IPS-11a (cell line): ENCODE measurements around the gene DPH6.
"Not testable (repeated sequence)": the region's sequence is repeated elsewhere in the genome, so short reads cannot be mapped to it uniquely, and the experiment has no call there.

Experiments used
- H3K4me3 ChIP-seq: one replicate; pipeline ENCODE4 v1.5.1; 2013; ENCODE audit warnings: low read depth, low read length, control low read depth

DPH6 gene

GRCh38 chr15:35351059-35351458 is 194.9 kb downstream of the DPH6 start:
- H3K4me3 ChIP-seq: no peak overlapping the region

DNA sequence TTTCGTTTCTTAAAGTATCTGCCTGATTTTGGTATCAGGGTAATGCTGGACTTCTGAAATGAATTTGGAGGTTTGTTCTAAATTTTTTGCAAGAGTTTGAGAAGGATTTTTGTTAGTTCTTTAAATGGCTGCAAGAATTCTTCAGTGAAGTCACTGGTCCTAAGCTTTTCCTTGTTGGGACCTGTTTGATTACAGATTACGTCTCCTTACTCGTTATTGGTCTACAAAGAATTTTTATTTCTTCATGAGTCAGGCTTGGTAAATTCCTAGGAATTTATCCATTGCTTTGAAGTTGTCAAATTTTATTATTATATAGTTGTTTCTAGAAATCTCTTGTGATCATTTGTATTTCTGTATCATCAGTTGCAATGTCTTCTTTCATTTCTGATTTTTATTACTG is 196.0 kb downstream of the DPH6 start:
- no peak overlapping the region for H3K4me3 ChIP-seq

DNA sequence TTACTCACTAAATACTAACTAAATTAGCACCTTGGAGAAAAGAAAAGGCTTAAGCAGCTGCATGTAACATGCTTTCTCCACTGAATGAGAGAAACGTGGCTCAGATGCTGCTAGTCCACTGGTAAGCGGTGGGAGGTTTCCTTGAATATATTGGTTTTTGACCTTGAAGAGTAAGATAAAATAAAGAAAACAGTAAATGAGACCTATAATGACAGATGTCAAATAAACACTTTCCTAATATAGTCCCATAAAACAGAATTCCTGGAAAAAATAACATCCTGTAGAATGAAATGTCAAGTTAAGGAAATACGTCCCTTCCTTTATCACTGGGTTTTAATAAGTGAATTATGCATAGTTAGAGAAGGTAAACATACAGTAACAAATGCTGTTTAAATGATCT is 215.0 kb downstream of the DPH6 start:
- H3K4me3 ChIP-seq: no peak overlapping the region

- H3K4me3 ChIP-seq: no peak overlapping the region
Measured at GRCh38 chr15:35330048-35330695, 215.8 kb downstream of the DPH6 start.

GRCh38 chr15:35329521-35329961 is 216.4 kb downstream of the DPH6 start:
- no peak overlapping the region for H3K4me3 ChIP-seq

GRCh38 chr15:35328836-35329235 is 217.1 kb downstream of the DPH6 start:
- H3K4me3 ChIP-seq: not testable (repeated sequence)

DNA sequence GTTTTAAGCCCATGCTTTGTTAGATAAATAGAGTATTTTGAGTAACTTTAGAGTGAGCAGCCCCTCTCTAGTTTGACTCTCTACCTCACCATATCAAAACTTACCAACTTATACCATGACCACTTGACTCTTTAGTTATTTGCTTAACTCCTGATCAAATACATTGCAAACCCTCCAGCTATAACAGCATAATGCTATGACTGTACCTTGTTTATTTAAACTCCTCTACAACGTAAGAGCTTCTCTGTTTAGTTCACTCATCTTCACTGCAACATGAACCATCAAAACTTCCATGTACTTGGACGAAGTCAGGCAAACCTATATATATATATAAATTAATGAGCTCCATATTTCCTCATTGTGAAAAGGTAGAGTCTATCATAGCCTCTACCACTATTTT is 218.2 kb downstream of the DPH6 start:
- no peak overlapping the region for H3K4me3 ChIP-seq

DNA sequence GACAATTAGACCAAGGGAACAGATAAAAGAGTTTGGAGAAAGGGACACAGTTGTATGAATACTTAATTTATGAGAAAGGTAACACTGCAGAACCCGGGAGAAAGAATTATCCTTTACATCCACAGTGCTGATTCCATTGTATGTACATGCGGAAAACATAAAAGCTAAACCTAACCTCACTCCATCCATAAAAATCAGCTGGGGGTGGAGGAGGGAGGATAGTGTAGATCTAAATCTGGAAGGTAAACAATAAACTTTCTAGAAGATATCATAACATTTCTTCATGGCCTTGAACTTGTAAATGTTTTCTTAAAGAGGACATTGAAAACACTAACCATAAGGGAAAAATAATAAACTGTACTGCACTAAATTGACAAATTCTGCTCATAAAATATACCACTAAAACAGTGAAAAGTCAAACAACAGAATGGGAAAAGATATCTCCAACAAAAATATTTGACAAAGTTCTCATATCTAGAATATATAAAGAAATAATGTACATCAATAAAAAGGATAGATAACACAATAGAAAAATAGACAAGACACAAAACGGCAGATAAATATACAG is 220.5 kb downstream of the DPH6 start:
- no peak overlapping the region for H3K4me3 ChIP-seq

DNA sequence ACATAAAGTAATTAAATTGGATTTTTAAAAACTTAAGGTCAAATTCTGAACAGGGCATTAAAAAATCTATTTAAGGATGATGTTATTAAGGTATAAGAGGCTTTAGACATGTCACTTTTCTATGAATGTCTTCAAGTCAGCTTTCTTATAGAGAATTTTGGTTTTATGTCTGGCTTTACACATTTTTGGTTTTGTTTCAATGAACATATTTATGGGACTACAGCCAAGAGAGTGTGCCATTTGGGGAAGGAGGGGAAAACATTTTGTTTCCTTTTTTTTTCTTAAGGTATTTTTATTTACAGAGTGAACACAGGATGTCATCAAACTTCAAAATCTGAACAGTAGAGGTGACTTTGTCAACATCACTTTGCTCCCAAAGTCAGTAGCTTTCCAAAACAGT is 222.8 kb downstream of the DPH6 start:
- no peak overlapping the region for H3K4me3 ChIP-seq

DNA sequence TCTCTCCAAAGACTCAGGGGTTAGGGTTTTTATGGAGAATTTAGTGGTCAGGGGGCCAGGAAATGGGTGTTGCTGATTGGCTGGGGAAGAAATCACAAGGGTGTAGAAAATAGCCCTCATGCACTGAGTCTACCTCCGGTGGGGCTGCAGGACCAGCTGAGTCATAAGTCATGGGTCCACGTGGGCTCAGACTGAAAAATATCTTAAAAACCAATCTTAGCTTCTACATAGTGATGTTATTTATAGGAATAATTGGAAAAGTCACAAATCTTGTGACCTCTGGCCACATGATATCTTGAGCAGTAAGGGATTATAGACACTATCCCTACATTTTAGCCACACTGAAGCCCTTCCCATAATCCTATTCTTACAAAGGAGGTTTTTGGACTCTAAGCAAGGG is 224.0 kb downstream of the DPH6 start:
- no peak overlapping the region for H3K4me3 ChIP-seq

- no peak overlapping the region for H3K4me3 ChIP-seq
Measured at GRCh38 chr15:35320911-35321310, 225.1 kb downstream of the DPH6 start.
